Activated naive CD4-positive, alpha-beta T cell treated with anti-CD3 and anti-CD28 coated beads, Interleukin-2, amount 10 ng/mL, durations not matched to agents 7 days and 5 days (primary cell): ENCODE measurements around the gene CHCHD4.

Experiments
- CTCF ChIA-PET: fragments of 350-600 bp; sonication (Branson Sonifier 250); formaldehyde crosslinking; loops from one replicate; lab custom pipeline; 2021; ENCODE audit warnings: antibody characterized with exemption; lab: Charles Lee
- DNase-seq: peaks from one replicate; pipeline ENCODE4 v3.0.0-alpha.2; 2020
- H3K27ac Mint-ChIP-seq: one replicate; pipeline ENCODE4 v1.8.0; 2021; ENCODE audit warnings: mild to moderate bottlenecking, moderate library complexity, mixed read lengths
- H3K27me3 Mint-ChIP-seq: one replicate; pipeline ENCODE4 v1.8.0; 2021; ENCODE audit warnings: mild to moderate bottlenecking, mixed read lengths
- H3K36me3 Mint-ChIP-seq: one replicate; pipeline ENCODE4 v1.8.0; 2021; ENCODE audit warnings: mixed read lengths
- H3K4me1 Mint-ChIP-seq: one replicate; pipeline ENCODE4 v1.8.0; 2021; ENCODE audit warnings: mixed read lengths
- H3K4me3 Mint-ChIP-seq: one replicate; pipeline ENCODE4 v1.8.0; 2021; ENCODE audit warnings: mild to moderate bottlenecking, moderate library complexity, mixed read lengths
- H3K9me3 Mint-ChIP-seq: one replicate; pipeline ENCODE4 v1.8.0; 2021; ENCODE audit warnings: mixed read lengths

The CHCHD4 gene

GRCh38 chr3:14145670-14146380, 21.2 kb upstream of the CHCHD4 start:
- peak; percentile 21 for DNase-seq
- H3K4me3 Mint-ChIP-seq: no peak overlapping the region
- peaks cover 45% of the 10 kb centered on the region for H3K4me1 Mint-ChIP-seq
- H3K36me3 Mint-ChIP-seq: peaks cover 51% of the 10 kb centered on the region
- no peaks in the 10 kb centered on the region for H3K27me3 Mint-ChIP-seq
- CTCF ChIA-PET: interaction anchor here (1.2 to 4.9 kb wide), 2 partner anchors 21 to 250 kb away, joined by 3 to 22 read pairs; partner anchors contain the start of genes CHCHD4 and TMEM43
- no peaks in the 10 kb centered on the region for H3K9me3 Mint-ChIP-seq
- peak overlapping the region; percentile 90 for H3K27ac Mint-ChIP-seq

GRCh38 chr3:14145236-14145635, 20.6 kb upstream of the CHCHD4 start:
- Mint-ChIP-seq H3K27ac (peak overlapping the region; percentile 90), H3K9me3 (no peaks in the 10 kb centered on the region), H3K36me3 (peaks cover 52% of the 10 kb centered on the region), H3K27me3 (no peaks in the 10 kb centered on the region), H3K4me1 (peaks cover 48% of the 10 kb centered on the region), H3K4me3 (no peak overlapping the region)
- DNase-seq: no peak
- CTCF ChIA-PET: interaction anchor here (1.2 to 4.9 kb wide), 2 partner anchors 20 to 249 kb away, joined by 3 to 22 read pairs; partner anchors contain the start of genes CHCHD4 and TMEM43

- Mint-ChIP-seq H3K27ac (peak overlapping the region; percentile 90), H3K4me1 (peaks cover 48% of the 10 kb centered on the region), H3K27me3 (no peaks in the 10 kb centered on the region), H3K36me3 (peaks cover 54% of the 10 kb centered on the region), H3K4me3 (peak overlapping the region; percentile 1), H3K9me3 (no peaks in the 10 kb centered on the region)
- CTCF ChIA-PET: interaction anchor here (1.2 to 4.9 kb wide), 2 partner anchors 19 to 248 kb away, joined by 3 to 22 read pairs; partner anchors contain the start of genes CHCHD4 and TMEM43
- peak; percentile 79 for DNase-seq
These were observed 19.9 kb upstream of the CHCHD4 start for GRCh38 chr3:14144423-14145075.

- H3K9me3 Mint-ChIP-seq: no peaks in the 10 kb centered on the region
- peaks cover 48% of the 10 kb centered on the region for H3K4me1 Mint-ChIP-seq
- peak; percentile 15 for DNase-seq
- H3K27ac Mint-ChIP-seq: peak overlapping the region; percentile 95
- CTCF ChIA-PET: interaction anchor here (1.8 to 4.9 kb wide), 2 partner anchors 18 to 247 kb away, joined by 4 to 22 read pairs; partner anchors contain the start of genes CHCHD4 and TMEM43
- H3K4me3 Mint-ChIP-seq: peak overlapping the region; percentile 13
- H3K27me3 Mint-ChIP-seq: no peaks in the 10 kb centered on the region
- peaks cover 54% of the 10 kb centered on the region for H3K36me3 Mint-ChIP-seq
These were observed 18.9 kb upstream of the CHCHD4 start for GRCh38 chr3:14143271-14144225.

- peak overlapping the region; percentile 13 for H3K4me3 Mint-ChIP-seq
- H3K4me1 Mint-ChIP-seq: peaks cover 48% of the 10 kb centered on the region
- peak; percentile 75 for DNase-seq
- H3K36me3 Mint-ChIP-seq: peaks cover 56% of the 10 kb centered on the region
- peak overlapping the region; percentile 95 for H3K27ac Mint-ChIP-seq
- no peaks in the 10 kb centered on the region for H3K9me3 Mint-ChIP-seq
- H3K27me3 Mint-ChIP-seq: no peaks in the 10 kb centered on the region
- CTCF ChIA-PET: interaction anchor here (1.8 to 4.9 kb wide), 2 partner anchors 18 to 246 kb away, joined by 4 to 22 read pairs; partner anchors contain the start of genes CHCHD4 and TMEM43
These were observed 18.0 kb upstream of the CHCHD4 start for GRCh38 chr3:14142567-14143270.

- DNase-seq: peak; percentile 19
- Mint-ChIP-seq H3K27me3 (no peaks in the 10 kb centered on the region), H3K4me3 (no peak overlapping the region), H3K36me3 (peaks cover 48% of the 10 kb centered on the region), H3K9me3 (no peaks in the 10 kb centered on the region), H3K4me1 (peaks cover 48% of the 10 kb centered on the region), H3K27ac (peak overlapping the region; percentile 95)
- CTCF ChIA-PET: interaction anchor here (1.8 kb wide), 1 partner anchor 245 kb away, joined by 4 read pairs; no protein-coding TSS in a partner anchor
These were observed 17.1 kb upstream of the CHCHD4 start for GRCh38 chr3:14141602-14142341.

GRCh38 chr3:14141144-14141543, 16.5 kb upstream of the CHCHD4 start:
- Mint-ChIP-seq H3K36me3 (peaks cover 47% of the 10 kb centered on the region), H3K9me3 (no peaks in the 10 kb centered on the region), H3K27ac (peak overlapping the region; percentile 95), H3K4me3 (no peak overlapping the region), H3K4me1 (peaks cover 48% of the 10 kb centered on the region), H3K27me3 (no peaks in the 10 kb centered on the region)
- peak; percentile 19 for DNase-seq
- CTCF ChIA-PET: no interaction called here

- Mint-ChIP-seq H3K27ac (no peak overlapping the region), H3K9me3 (no peaks in the 10 kb centered on the region), H3K4me3 (no peak overlapping the region), H3K4me1 (peaks cover 46% of the 10 kb centered on the region), H3K36me3 (peaks cover 48% of the 10 kb centered on the region), H3K27me3 (no peaks in the 10 kb centered on the region)
- CTCF ChIA-PET: no interaction called here
- no peak for DNase-seq
These were observed 16.0 kb upstream of the CHCHD4 start for GRCh38 chr3:14140668-14141067.

GRCh38 chr3:14139771-14140170, 15.1 kb upstream of the CHCHD4 start:
- H3K27ac Mint-ChIP-seq: no peak overlapping the region
- peaks cover 48% of the 10 kb centered on the region for H3K36me3 Mint-ChIP-seq
- H3K4me1 Mint-ChIP-seq: peaks cover 40% of the 10 kb centered on the region
- CTCF ChIA-PET: no interaction called here
- H3K9me3 Mint-ChIP-seq: no peaks in the 10 kb centered on the region
- DNase-seq: peak; percentile 14
- H3K4me3 Mint-ChIP-seq: no peak overlapping the region
- H3K27me3 Mint-ChIP-seq: no peaks in the 10 kb centered on the region

GRCh38 chr3:14138878-14139655, 14.4 kb upstream of the CHCHD4 start:
- no peak overlapping the region for H3K4me3 Mint-ChIP-seq
- H3K27ac Mint-ChIP-seq: no peak overlapping the region
- CTCF ChIA-PET: no interaction called here
- H3K36me3 Mint-ChIP-seq: peaks cover 50% of the 10 kb centered on the region
- peak; percentile 17 for DNase-seq
- H3K27me3 Mint-ChIP-seq: no peaks in the 10 kb centered on the region
- no peaks in the 10 kb centered on the region for H3K9me3 Mint-ChIP-seq
- H3K4me1 Mint-ChIP-seq: peaks cover 33% of the 10 kb centered on the region

- CTCF ChIA-PET: no interaction called here
- peak overlapping the region; percentile 84 for H3K27ac Mint-ChIP-seq
These were observed 13.6 kb upstream of the CHCHD4 start for GRCh38 chr3:14138109-14138877.

More at GRCh38 chr3:14138109-14138877, 13.6 kb upstream of the CHCHD4 start:
- no peak overlapping the region for H3K4me3 Mint-ChIP-seq
- no peaks in the 10 kb centered on the region for H3K27me3 Mint-ChIP-seq
- no peaks in the 10 kb centered on the region for H3K9me3 Mint-ChIP-seq
- peaks cover 54% of the 10 kb centered on the region for H3K36me3 Mint-ChIP-seq
- peak; percentile 16 for DNase-seq
- peaks cover 26% of the 10 kb centered on the region for H3K4me1 Mint-ChIP-seq
